Parathyroid adenoma (tissue), 2 donors: ENCODE data around the gene COCH.
"Not testable (repeated sequence)": the region's sequence is repeated elsewhere in the genome, so short reads cannot be mapped to it uniquely, and the experiment has no call there.

Source experiments
- H2AFZ ChIP-seq: fragments of 300-600 bp; sonication (generic); one replicate; pipeline ENCODE4 v1.7.0; 2017; ENCODE audit warnings: antibody characterized with exemption, mild to moderate bottlenecking
- H3K27ac ChIP-seq: fragments of 300-600 bp; sonication (generic); one replicate; pipeline ENCODE4 v1.7.0; 2017
- H3K27me3 ChIP-seq: fragments of 300-600 bp; sonication (generic); one replicate; pipeline ENCODE4 v1.7.0; 2017; ENCODE audit warnings: low read length; ENCODE audit not compliant: control insufficient read depth, insufficient read depth
- H3K36me3 ChIP-seq: fragments of 300-600 bp; sonication (generic); one replicate; pipeline ENCODE4 v1.7.0; 2017; ENCODE audit warnings: low read length; ENCODE audit not compliant: control insufficient read depth, insufficient read depth
- H3K4me1 ChIP-seq: fragments of 300-600 bp; sonication (generic); one replicate; pipeline ENCODE4 v1.7.0; 2017; ENCODE audit warnings: control low read depth
- H3K4me2 ChIP-seq: fragments of 300-600 bp; sonication (generic); one replicate; pipeline ENCODE4 v1.7.0; 2017; ENCODE audit warnings: low read length
- H3K4me3 ChIP-seq: fragments of 300-600 bp; sonication (generic); one replicate; pipeline ENCODE4 v1.7.0; 2017; ENCODE audit warnings: low read depth, low read length
- H3K79me2 ChIP-seq: fragments of 300-600 bp; sonication (generic); one replicate; pipeline ENCODE4 v1.7.0; 2017; ENCODE audit warnings: control low read depth
- H3K9ac ChIP-seq: fragments of 300-600 bp; sonication (generic); one replicate; pipeline ENCODE4 v1.7.0; 2017; ENCODE audit warnings: mild to moderate bottlenecking
- H3K9me3 ChIP-seq: fragments of 300-600 bp; sonication (generic); one replicate; pipeline ENCODE4 v1.7.0; 2017; ENCODE audit warnings: low read length; ENCODE audit not compliant: control insufficient read depth
- CTCF ChIP-seq: fragments of 300-600 bp; sonication (generic); IDR thresholded peaks from one replicate; pipeline ENCODE4 v1.7.0; 2017; ENCODE audit warnings: antibody characterized with exemption, mild to moderate bottlenecking
- donor health status: primary hyperparathyroidism.

COCH gene

GRCh38 chr14:30888480-30889243, 14.3 kb downstream of the COCH start:
- Histone ChIP-seq H3K9ac (no peak overlapping the region), H3K36me3 (no peaks in the 10 kb centered on the region), H3K4me3 (no peak overlapping the region), H3K4me2 (no peak overlapping the region), H3K27me3 (no peaks in the 10 kb centered on the region), H3K4me1 (no peaks in the 10 kb centered on the region), H3K9me3 (no peaks in the 10 kb centered on the region), H2AFZ (no peak overlapping the region), H3K79me2 (no peaks in the 10 kb centered on the region), H3K27ac (no peak overlapping the region)
- TF ChIP-seq CTCF, result no peak

- Histone ChIP-seq H2AFZ (no peak overlapping the region), H3K9ac (no peak overlapping the region), H3K27me3 (no peaks in the 10 kb centered on the region), H3K9me3 (no peaks in the 10 kb centered on the region), H3K4me1 (no peaks in the 10 kb centered on the region), H3K4me2 (no peak overlapping the region), H3K27ac (no peak overlapping the region), H3K36me3 (no peaks in the 10 kb centered on the region), H3K4me3 (no peak overlapping the region), H3K79me2 (no peaks in the 10 kb centered on the region)
- TF ChIP-seq CTCF, result no peak
These were observed 14.9 kb downstream of the COCH start for GRCh38 chr14:30889244-30889594.

- no peaks in the 10 kb centered on the region for H3K79me2 ChIP-seq
- H3K9ac ChIP-seq, result no peak overlapping the region
- no peak overlapping the region for H2AFZ ChIP-seq
- H3K27ac ChIP-seq, result no peak overlapping the region
- H3K9me3 ChIP-seq, result no peaks in the 10 kb centered on the region
- no peak for TF ChIP-seq CTCF
- no peaks in the 10 kb centered on the region for H3K27me3 ChIP-seq
- no peak overlapping the region for H3K4me3 ChIP-seq
- no peak overlapping the region for H3K4me2 ChIP-seq
- no peaks in the 10 kb centered on the region for H3K4me1 ChIP-seq
- no peaks in the 10 kb centered on the region for H3K36me3 ChIP-seq
These were observed 19.5 kb downstream of the COCH start for GRCh38 chr14:30893819-30894218.

- TF ChIP-seq CTCF, result no peak
- Histone ChIP-seq H3K4me2 (no peak overlapping the region), H3K9me3 (no peaks in the 10 kb centered on the region), H3K79me2 (no peaks in the 10 kb centered on the region), H3K27me3 (no peaks in the 10 kb centered on the region), H3K4me3 (no peak overlapping the region), H3K36me3 (no peaks in the 10 kb centered on the region), H3K9ac (no peak overlapping the region), H2AFZ (no peak overlapping the region), H3K27ac (no peak overlapping the region), H3K4me1 (no peaks in the 10 kb centered on the region)
These were observed 20.7 kb downstream of the COCH start for GRCh38 chr14:30894923-30895515.

- no peak for TF ChIP-seq CTCF
- no peak overlapping the region for H3K27ac ChIP-seq
These were observed 22.1 kb downstream of the COCH start for GRCh38 chr14:30896435-30896834.

GRCh38 chr14:30897121-30897520, 22.8 kb downstream of the COCH start:
- not testable (repeated sequence) for H3K9me3 ChIP-seq, H3K4me1 ChIP-seq, H3K36me3 ChIP-seq, H3K4me3 ChIP-seq, H3K79me2 ChIP-seq, H3K27ac ChIP-seq, H3K9ac ChIP-seq, H2AFZ ChIP-seq, H3K27me3 ChIP-seq, H3K4me2 ChIP-seq

More at GRCh38 chr14:30896435-30896834, 22.1 kb downstream of the COCH start:
- Histone ChIP-seq H3K9ac (no peak overlapping the region), H3K9me3 (no peaks in the 10 kb centered on the region), H3K36me3 (no peaks in the 10 kb centered on the region), H3K4me2 (no peak overlapping the region), H3K4me1 (no peaks in the 10 kb centered on the region), H3K4me3 (no peak overlapping the region), H3K79me2 (no peaks in the 10 kb centered on the region), H3K27me3 (no peaks in the 10 kb centered on the region), H2AFZ (no peak overlapping the region)
